C4-2B (cell line): ENCODE measurements around the gene UTP20.

Source experiments
- CTCF ChIP-seq: fragments of 450-650 bp; conservative IDR thresholded peaks from 2 replicates; pipeline ENCODE4 v1.5.1; 2017; ENCODE audit warnings: mild to moderate bottlenecking
- ZFX ChIP-seq: fragments of 450-650 bp; IDR thresholded peaks from 2 replicates; pipeline ENCODE4 v1.6.1; 2017

DNA sequence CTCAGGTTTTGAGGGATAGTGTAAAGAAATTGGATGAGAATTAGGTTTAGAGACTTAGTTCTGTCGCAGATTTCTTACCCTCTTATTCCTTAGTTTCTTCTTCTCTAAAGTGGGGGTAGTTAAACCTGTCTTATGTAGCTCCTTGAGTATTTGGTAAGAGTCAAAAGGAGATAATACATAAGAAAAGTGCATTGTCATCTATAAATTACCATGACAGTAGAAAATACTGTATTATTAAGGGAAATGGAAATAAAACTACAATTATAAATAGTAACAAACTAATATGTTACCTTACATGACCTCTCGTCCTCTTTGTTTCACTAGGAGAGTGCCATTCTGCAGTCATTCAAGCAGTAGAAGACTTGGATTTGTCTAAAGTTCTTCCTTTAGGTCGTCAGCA lies 49.0 kb downstream of the UTP20 start:
- TF ChIP-seq CTCF (no peak), ZFX (no peak)
